Measurements from ENCODE around the gene ZNF311. TPM values are rescaled to one million over a fixed set of nuclear protein-coding genes. Genes with fewer than 3 reads are reported as not detected.

The ZNF311 gene
- total and polyA plus RNA-seq, 4 experiments from 2014 or later = 0.15 to 0.64 (median 0.33) TPM; not detected in 1

GRCh38 chr6:28947067-28947765, 57.9 kb downstream of the ZNF311 start:
- no peak overlapping the region for H3K4me3 Mint-ChIP-seq
- H3K9me3 Mint-ChIP-seq = peaks cover 0 to 15% (median 0%) of the 10 kb centered on the region in 8 donors
- H3K27me3 ChIP-seq (ENCODE audit: insufficient read depth, low read length) = no peaks in the 10 kb centered on the region
- DNase-seq = no peak
- no peaks in the 10 kb centered on the region for H3K9me3 ChIP-seq (ENCODE audit: control insufficient read depth in 1 of 2, low read length in 2 of 2)
- CTCF ChIA-PET (ENCODE audit: partially characterized antibody) = interaction anchor here (0.6 to 1.0 kb wide), 2 partner anchors 9 to 86 kb away, joined by 3 read pairs; no protein-coding TSS in a partner anchor
- H3K36me3 Mint-ChIP-seq = peaks cover 0 to 7% of the 10 kb centered on the region in 2 donors
- no peaks in the 10 kb centered on the region for H3K36me3 ChIP-seq (ENCODE audit: insufficient read depth, low read length)
- H3K27me3 Mint-ChIP-seq = peaks cover 0 to 2% of the 10 kb centered on the region in 2 donors
- peaks cover 20% of the 10 kb centered on the region for H3K4me1 ChIP-seq (ENCODE audit: insufficient read depth, low read length)
- intact Hi-C loops (cut with micrococcal nuclease) = loop anchor here (10.0 kb wide), 1 partner anchor 1772 kb away; no protein-coding TSS in a partner anchor
- H3K27ac ChIP-seq (ENCODE audit: low read depth, low read length) = no peak overlapping the region
- peak overlapping the region in 2 of 7 donors; percentile 6 to 57 for H3K27ac Mint-ChIP-seq
- POLR2A ChIA-PET (ENCODE audit: partially characterized antibody) = interaction anchor here (1.3 to 1.5 kb wide), 2 partner anchors 24 to 34 kb away, joined by 3 to 5 read pairs; partner anchors contain the start of gene TRIM27
- no peak overlapping the region for H3K4me3 ChIP-seq (ENCODE audit: low read length in 2 of 2)
- peaks cover 15 to 37% (median 26%) of the 10 kb centered on the region in 4 donors for H3K4me1 Mint-ChIP-seq

- intact Hi-C loops (cut with micrococcal nuclease) = loop anchor here (10.0 kb wide), 1 partner anchor 1771 kb away; no protein-coding TSS in a partner anchor
- Histone ChIP-seq H3K36me3 (ENCODE audit: insufficient read depth, low read length) (no peaks in the 10 kb centered on the region), H3K27ac (ENCODE audit: low read depth, low read length) (no peak overlapping the region), H3K4me3 (ENCODE audit: low read length in 2 of 2) (no peak overlapping the region), H3K27me3 (ENCODE audit: insufficient read depth, low read length) (no peaks in the 10 kb centered on the region), H3K4me1 (ENCODE audit: insufficient read depth, low read length) (peaks cover 29% of the 10 kb centered on the region), H3K9me3 (ENCODE audit: control insufficient read depth in 1 of 2, low read length in 2 of 2) (no peaks in the 10 kb centered on the region)
- ChIA-PET CTCF (ENCODE audit: partially characterized antibody) (interaction anchor here (0.7 to 1.0 kb wide), 3 partner anchors 21 to 79 kb away, joined by 3 read pairs; partner anchors contain the start of gene TRIM27), POLR2A (ENCODE audit: partially characterized antibody) (interaction anchor here (1.0 to 1.6 kb wide), 3 partner anchors 23 to 79 kb away, joined by 3 to 4 read pairs (median 4); no protein-coding TSS in a partner anchor)
- H3K4me3 Mint-ChIP-seq = peak overlapping the region in 1 of 8 donors; percentile 22
- peaks cover 0 to 18% of the 10 kb centered on the region in 2 donors for H3K36me3 Mint-ChIP-seq
- peak overlapping the region in 2 of 7 donors; percentile 39 to 94 for H3K27ac Mint-ChIP-seq
- peaks cover 22 to 52% (median 38%) of the 10 kb centered on the region in 4 donors for H3K4me1 Mint-ChIP-seq
- H3K9me3 Mint-ChIP-seq = peaks cover 0 to 22% (median 0%) of the 10 kb centered on the region in 8 donors
- peaks cover 0 to 10% of the 10 kb centered on the region in 2 donors for H3K27me3 Mint-ChIP-seq
- no peak for DNase-seq
Measured at GRCh38 chr6:28945349-28945748, 59.8 kb downstream of the ZNF311 start.

Other genes with a start within 250 kb of the ZNF311 start
- gene TRIM27, start 81.3 kb downstream of the ZNF311 start, total RNA-seq = 100 to 1,000 TPM; 102 to 108 TPM
- gene TRIM27, start 81.3 kb downstream of the ZNF311 start, polyA plus RNA-seq = 10 to 100 TPM; 51.6 to 64.6 TPM
- not detected for gene OR2W1, start 39.9 kb upstream of the ZNF311 start, total RNA-seq
- gene OR2W1, start 39.9 kb upstream of the ZNF311 start, polyA plus RNA-seq = not detected
- not detected for gene OR2B3, start 82.0 kb upstream of the ZNF311 start, total RNA-seq
- not detected for gene OR2B3, start 82.0 kb upstream of the ZNF311 start, polyA plus RNA-seq
- gene OR2J1, start 94.2 kb upstream of the ZNF311 start, total RNA-seq = not detected
- not detected for gene OR2J1, start 94.2 kb upstream of the ZNF311 start, polyA plus RNA-seq
- not detected for gene OR2J3, start 102.7 kb upstream of the ZNF311 start, total RNA-seq
- not detected for gene OR2J3, start 102.7 kb upstream of the ZNF311 start, polyA plus RNA-seq
- gene OR2J2, start 165.6 kb upstream of the ZNF311 start, total RNA-seq = not detected
- not detected for gene OR2J2, start 165.6 kb upstream of the ZNF311 start, polyA plus RNA-seq